ENCODE results near the gene RSBN1L. TPM values are rescaled to one million over a fixed set of nuclear protein-coding genes. Genes with fewer than 3 reads are reported as not detected.

The RSBN1L gene
- polyA plus RNA-seq, 1 of the 3 experiments (the other 2 are of a cell fraction), result 6.5 TPM

DNA sequence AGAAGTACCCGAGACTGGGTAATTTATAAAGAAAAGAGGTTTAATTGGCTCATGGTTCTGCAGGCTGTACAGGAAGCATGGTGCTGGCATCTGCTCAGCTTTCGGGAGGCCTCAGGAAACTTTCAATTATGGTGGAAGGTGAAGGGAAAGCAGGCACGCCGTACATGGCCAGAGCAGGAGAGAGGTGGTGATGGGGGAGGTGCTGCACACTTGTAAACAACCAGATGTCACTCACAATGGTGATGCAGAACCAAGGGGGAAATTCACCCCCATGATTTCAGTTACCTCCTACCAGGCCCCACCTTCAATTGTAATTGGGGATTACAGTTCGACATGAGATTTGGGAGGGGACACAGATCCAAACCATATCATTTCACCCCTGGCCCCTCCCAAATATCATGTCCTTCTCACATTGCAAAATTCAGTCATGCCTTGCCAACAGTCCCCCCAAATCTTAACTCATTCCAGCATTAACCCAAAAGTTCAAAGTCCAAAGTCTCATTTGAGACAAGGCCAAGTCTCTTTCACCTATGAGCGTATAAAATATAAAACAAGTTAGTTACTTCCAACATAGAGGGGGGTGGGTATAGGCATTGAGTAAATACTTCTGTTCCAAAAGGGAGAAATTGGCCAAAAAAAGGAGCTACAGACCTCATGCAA, 50.0 kb downstream of the RSBN1L start:
- 94% methylated on average over 6 of the region's 6 CpGs for WGBS (ENCODE audit: low lambda C conversion rate)
- TF ChIP-seq MEF2A (IDR thresholded peaks at IDR 0.05; ENCODE audit: borderline replicate concordance, low read depth) (no peak), EP300 (IDR thresholded peaks at IDR 0.05; ENCODE audit: borderline replicate concordance in 1 of 2, low read depth in 1 of 2, low read length in 1 of 2) (no peak), RCOR1 (IDR thresholded peaks at IDR 0.05; ENCODE audit: low read length) (no peak), TEAD4 (IDR thresholded peaks at IDR 0.05; ENCODE audit: borderline replicate concordance, insufficient read depth) (no peak), FOXJ3 (CRISPR knock-in tag; IDR thresholded peaks at IDR 0.05) (no peak), EZH2phosphoT487 (IDR thresholded peaks at IDR 0.05; ENCODE audit: borderline replicate concordance, low read depth) (no peak), NFIC (IDR thresholded peaks at IDR 0.05; ENCODE audit: borderline replicate concordance) (no peak)
- TF ChIP-seq, protein P1, sequence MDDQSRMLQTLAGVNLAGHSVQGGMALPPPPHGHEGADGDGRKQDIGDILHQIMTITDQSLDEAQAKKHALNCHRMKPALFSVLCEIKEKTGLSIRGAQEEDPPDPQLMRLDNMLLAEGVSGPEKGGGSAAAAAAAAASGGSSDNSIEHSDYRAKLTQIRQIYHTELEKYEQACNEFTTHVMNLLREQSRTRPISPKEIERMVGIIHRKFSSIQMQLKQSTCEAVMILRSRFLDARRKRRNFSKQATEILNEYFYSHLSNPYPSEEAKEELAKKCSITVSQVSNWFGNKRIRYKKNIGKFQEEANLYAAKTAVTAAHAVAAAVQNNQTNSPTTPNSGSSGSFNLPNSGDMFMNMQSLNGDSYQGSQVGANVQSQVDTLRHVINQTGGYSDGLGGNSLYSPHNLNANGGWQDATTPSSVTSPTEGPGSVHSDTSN (IDR thresholded peaks at IDR 0.05), result no peak
- TF ChIP-seq, protein P2, sequence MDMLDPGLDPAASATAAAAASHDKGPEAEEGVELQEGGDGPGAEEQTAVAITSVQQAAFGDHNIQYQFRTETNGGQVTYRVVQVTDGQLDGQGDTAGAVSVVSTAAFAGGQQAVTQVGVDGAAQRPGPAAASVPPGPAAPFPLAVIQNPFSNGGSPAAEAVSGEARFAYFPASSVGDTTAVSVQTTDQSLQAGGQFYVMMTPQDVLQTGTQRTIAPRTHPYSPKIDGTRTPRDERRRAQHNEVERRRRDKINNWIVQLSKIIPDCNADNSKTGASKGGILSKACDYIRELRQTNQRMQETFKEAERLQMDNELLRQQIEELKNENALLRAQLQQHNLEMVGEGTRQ (IDR thresholded peaks at IDR 0.05; ENCODE audit: borderline replicate concordance, low read depth, low read length), result no peak
- TF ChIP-seq, protein P3, sequence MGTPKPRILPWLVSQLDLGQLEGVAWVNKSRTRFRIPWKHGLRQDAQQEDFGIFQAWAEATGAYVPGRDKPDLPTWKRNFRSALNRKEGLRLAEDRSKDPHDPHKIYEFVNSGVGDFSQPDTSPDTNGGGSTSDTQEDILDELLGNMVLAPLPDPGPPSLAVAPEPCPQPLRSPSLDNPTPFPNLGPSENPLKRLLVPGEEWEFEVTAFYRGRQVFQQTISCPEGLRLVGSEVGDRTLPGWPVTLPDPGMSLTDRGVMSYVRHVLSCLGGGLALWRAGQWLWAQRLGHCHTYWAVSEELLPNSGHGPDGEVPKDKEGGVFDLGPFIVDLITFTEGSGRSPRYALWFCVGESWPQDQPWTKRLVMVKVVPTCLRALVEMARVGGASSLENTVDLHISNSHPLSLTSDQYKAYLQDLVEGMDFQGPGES (IDR thresholded peaks at IDR 0.05; ENCODE audit: low read depth, low read length), result no peak
- Histone ChIP-seq H3K36me3 (replicated peaks in 1 of 2; ENCODE audit: control insufficient read depth in 1 of 2, insufficient read depth in 2 of 2, low read length in 1 of 2) (peaks cover 13 to 28% of the 10 kb centered on the region in 2 experiments), H3K27ac (ENCODE audit: low read depth in 2 of 2, low read length in 1 of 2) (no peak overlapping the region), H3K4me2 (no peak overlapping the region), H2AFZ (ENCODE audit: low read depth) (no peak overlapping the region), H3K9me2 (no peaks in the 10 kb centered on the region), H3K9ac (no peak overlapping the region), H3K27me3 (ENCODE audit: insufficient read depth) (no peaks in the 10 kb centered on the region), H3K4me1 (ENCODE audit: control insufficient read depth in 1 of 2, insufficient read depth in 2 of 2, low read depth in 1 of 2, low read length in 1 of 2) (no peaks in the 10 kb centered on the region), H3F3A (replicated peaks; ENCODE audit: insufficient read depth) (no peaks in the 10 kb centered on the region), H3K79me2 (ENCODE audit: insufficient read depth) (peaks cover 30% of the 10 kb centered on the region; the same call in 1 of the 2 replicates), H3K9me3 (no peaks in the 10 kb centered on the region), H3K4me3 (ENCODE audit: low read depth in 2 of 2, low read length in 1 of 2) (no peak overlapping the region), H4K20me1 (ENCODE audit: insufficient read depth) (no peaks in the 10 kb centered on the region)
- ChIA-PET POLR2A (no interaction called here), CTCF (interaction anchor here (1.0 to 4.3 kb wide), 5 partner anchors 13 to 94 kb away, joined by 3 to 28 read pairs (median 4); no protein-coding TSS in a partner anchor)
- no peak for DNase-seq

DNA sequence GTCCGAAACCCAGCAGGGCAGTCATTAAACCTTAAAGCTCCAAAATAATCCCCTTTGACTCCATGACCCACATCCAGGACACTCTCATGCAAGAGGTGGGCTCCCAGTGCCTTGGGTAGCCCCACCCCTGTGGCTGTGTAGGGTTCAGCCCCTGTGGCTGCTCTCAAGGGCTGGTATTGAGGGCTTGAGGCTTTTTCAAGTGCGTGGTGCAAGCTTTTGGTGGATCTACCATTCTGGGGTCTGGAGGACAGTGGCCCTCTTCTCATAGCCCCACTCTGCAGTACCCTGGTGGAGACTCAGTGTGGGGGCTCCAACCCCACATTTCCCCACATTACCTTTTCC, 50.5 kb downstream of the RSBN1L start:
- H3K9me2 ChIP-seq, result no peaks in the 10 kb centered on the region
- H2AFZ ChIP-seq (ENCODE audit: low read depth), result no peak overlapping the region
- H3K4me2 ChIP-seq, result no peak overlapping the region
- TF ChIP-seq RXRA (IDR thresholded peaks at IDR 0.05; ENCODE audit: borderline replicate concordance, low read depth) (no peak), NRF1 (IDR thresholded peaks at IDR 0.05; ENCODE audit: low read depth, low read length) (no peak), MEF2A (IDR thresholded peaks at IDR 0.05; ENCODE audit: borderline replicate concordance, low read depth) (no peak), RCOR1 (IDR thresholded peaks at IDR 0.05; ENCODE audit: low read length) (no peak), POLR2AphosphoS5 (IDR thresholded peaks at IDR 0.05; ENCODE audit: low read depth, low read length) (no peak), TEAD4 (IDR thresholded peaks at IDR 0.05; ENCODE audit: borderline replicate concordance, insufficient read depth) (no peak), EZH2phosphoT487 (IDR thresholded peaks at IDR 0.05; ENCODE audit: borderline replicate concordance, low read depth) (no peak), FOXJ3 (CRISPR knock-in tag; IDR thresholded peaks at IDR 0.05) (no peak)
- TF ChIP-seq, protein P4, sequence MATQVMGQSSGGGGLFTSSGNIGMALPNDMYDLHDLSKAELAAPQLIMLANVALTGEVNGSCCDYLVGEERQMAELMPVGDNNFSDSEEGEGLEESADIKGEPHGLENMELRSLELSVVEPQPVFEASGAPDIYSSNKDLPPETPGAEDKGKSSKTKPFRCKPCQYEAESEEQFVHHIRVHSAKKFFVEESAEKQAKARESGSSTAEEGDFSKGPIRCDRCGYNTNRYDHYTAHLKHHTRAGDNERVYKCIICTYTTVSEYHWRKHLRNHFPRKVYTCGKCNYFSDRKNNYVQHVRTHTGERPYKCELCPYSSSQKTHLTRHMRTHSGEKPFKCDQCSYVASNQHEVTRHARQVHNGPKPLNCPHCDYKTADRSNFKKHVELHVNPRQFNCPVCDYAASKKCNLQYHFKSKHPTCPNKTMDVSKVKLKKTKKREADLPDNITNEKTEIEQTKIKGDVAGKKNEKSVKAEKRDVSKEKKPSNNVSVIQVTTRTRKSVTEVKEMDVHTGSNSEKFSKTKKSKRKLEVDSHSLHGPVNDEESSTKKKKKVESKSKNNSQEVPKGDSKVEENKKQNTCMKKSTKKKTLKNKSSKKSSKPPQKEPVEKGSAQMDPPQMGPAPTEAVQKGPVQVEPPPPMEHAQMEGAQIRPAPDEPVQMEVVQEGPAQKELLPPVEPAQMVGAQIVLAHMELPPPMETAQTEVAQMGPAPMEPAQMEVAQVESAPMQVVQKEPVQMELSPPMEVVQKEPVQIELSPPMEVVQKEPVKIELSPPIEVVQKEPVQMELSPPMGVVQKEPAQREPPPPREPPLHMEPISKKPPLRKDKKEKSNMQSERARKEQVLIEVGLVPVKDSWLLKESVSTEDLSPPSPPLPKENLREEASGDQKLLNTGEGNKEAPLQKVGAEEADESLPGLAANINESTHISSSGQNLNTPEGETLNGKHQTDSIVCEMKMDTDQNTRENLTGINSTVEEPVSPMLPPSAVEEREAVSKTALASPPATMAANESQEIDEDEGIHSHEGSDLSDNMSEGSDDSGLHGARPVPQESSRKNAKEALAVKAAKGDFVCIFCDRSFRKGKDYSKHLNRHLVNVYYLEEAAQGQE (IDR thresholded peaks at IDR 0.05; ENCODE audit: low read depth, low read length), result no peak
- CTCF ChIA-PET, result interaction anchor here (0.8 to 4.3 kb wide), 4 partner anchors 12 to 95 kb away, joined by 3 to 28 read pairs (median 7); no protein-coding TSS in a partner anchor
- H3K9ac ChIP-seq, result no peak overlapping the region
- no peak overlapping the region for H3K4me3 ChIP-seq (ENCODE audit: low read depth in 2 of 2, low read length in 1 of 2)
- no peak for DNase-seq
- H3K79me2 ChIP-seq (ENCODE audit: insufficient read depth), result peaks cover 30% of the 10 kb centered on the region; the same call in 1 of the 2 replicates
- H3K4me1 ChIP-seq (ENCODE audit: control insufficient read depth in 1 of 2, insufficient read depth in 2 of 2, low read depth in 1 of 2, low read length in 1 of 2), result peaks cover 0 to 2% of the 10 kb centered on the region in 2 experiments; a peak in 1 of 4 replicates
- no peaks in the 10 kb centered on the region for H4K20me1 ChIP-seq (ENCODE audit: insufficient read depth)
- peaks cover 16 to 28% of the 10 kb centered on the region in 2 experiments for H3K36me3 ChIP-seq (replicated peaks in 1 of 2; ENCODE audit: control insufficient read depth in 1 of 2, insufficient read depth in 2 of 2, low read length in 1 of 2)
- no peaks in the 10 kb centered on the region for H3F3A ChIP-seq (replicated peaks; ENCODE audit: insufficient read depth)
- no peaks in the 10 kb centered on the region for H3K9me3 ChIP-seq
- no peaks in the 10 kb centered on the region for H3K27me3 ChIP-seq (ENCODE audit: insufficient read depth)
- POLR2A ChIA-PET, result no interaction called here
- WGBS (ENCODE audit: low lambda C conversion rate), result 92% methylated on average over 2 of the region's 2 CpGs
- H3K27ac ChIP-seq (ENCODE audit: low read depth in 2 of 2, low read length in 1 of 2), result no peak overlapping the region
